Esophagus muscularis mucosa (tissue), 4 donors: ENCODE data around the gene ZFYVE28. TPM values are rescaled to one million over a fixed set of nuclear protein-coding genes. Genes with fewer than 3 reads are reported as not detected.

Source experiments
- DNase-seq: peaks from one replicate; pipeline ENCODE4 v3.0.0-alpha.2; 2017; ENCODE audit errors: extremely low spot score
- H3K27ac ChIP-seq, 4 donors: fragments of 200-600 bp; sonication (generic); replicated peaks in 1 of 4; 1 replicate in 3 of 4; 2 replicates in 1 of 4; pipeline ENCODE4 v1.5.1; 2016 to 2019; ENCODE audit warnings: mild to moderate bottlenecking in 1 of 4
- H3K27me3 ChIP-seq, 4 donors: fragments of 200-600 bp; sonication (generic); one replicate each; pipeline versions ENCODE4 v1.5.1 to v1.6.0; 2016 to 2019
- H3K36me3 ChIP-seq, 4 donors: fragments of 200-600 bp; sonication (generic); one replicate each; pipeline ENCODE4 v1.5.1; 2016 to 2019
- H3K4me1 ChIP-seq, 4 donors: fragments of 200-600 bp; sonication (generic); one replicate each; pipeline ENCODE4 v1.5.1; 2016 to 2019
- H3K4me3 ChIP-seq, 4 donors: fragments of 200-600 bp; sonication (generic); 1 replicate in 2 of 4; 2 replicates in 2 of 4; pipeline ENCODE4 v1.5.1; 2016 to 2019; ENCODE audit warnings: mild to moderate bottlenecking in 4 of 4, moderate library complexity in 1 of 4
- H3K9me3 ChIP-seq, 4 donors: fragments of 200-600 bp; sonication (generic); 1 replicate in 3 of 4; 2 replicates in 1 of 4; pipeline ENCODE4 v1.5.1; 2016 to 2019
- CTCF ChIP-seq, 3 experiments: fragments of 200-600 bp in 2 of 3; fragments of 450-650 bp in 1 of 3; sonication (generic) in 2 of 3; IDR thresholded peaks; one replicate each; pipeline ENCODE4 v1.5.1; 2017 to 2019; ENCODE audit warnings: antibody characterized with exemption in 3 of 3, mild to moderate bottlenecking in 2 of 3, moderate library complexity in 1 of 3
- EP300 ChIP-seq: sonication (generic); formaldehyde crosslinking; IDR thresholded peaks from one replicate; pipeline ENCODE4 v1.6.1; 2017; ENCODE audit warnings: antibody characterized with exemption
- POLR2A ChIP-seq: fragments of 450-650 bp; IDR thresholded peaks from one replicate; pipeline ENCODE4 v1.6.1; 2017; ENCODE audit warnings: antibody characterized with exemption, moderate library complexity, mild to moderate bottlenecking, low read depth
- POLR2AphosphoS5 ChIP-seq, 2 donors: sonication (generic); formaldehyde crosslinking; IDR thresholded peaks; one replicate each; pipeline ENCODE4 v1.6.1; 2017; ENCODE audit warnings: antibody characterized with exemption in 2 of 2
- WGBS: methylation state at CpG from one replicate; pipeline ENCODE4 v1.1.5; 2018; 5-methylcytosine and 5-hydroxymethylcytosine counted together
- intact Hi-C: fragments of 100-400 bp; cut with DNase I; formaldehyde crosslinking; loops from one replicate; pipeline ENCODE4 v1.15.1; 2023
- total RNA-seq, 4 donors: library from RNA; depleted of rRNA; stranded (reverse); fragments of >200 nt; gene quantifications; one replicate each; pipeline versions ENCODE4 v1.1.0 to v1.2.1, GENCODE V29; 2016

The ZFYVE28 gene
- total RNA-seq, 4 donors from 2014 or later, result 4.5 to 13.4 (median 8.4) TPM

- intact Hi-C loops, result loop anchor here (5.0 kb wide), 2 partner anchors 153 to 273 kb away; partner anchors contain the start of genes CFAP99, FAM193A and ZFYVE28
- DNase-seq, result no peak
- Histone ChIP-seq H3K27me3 (no peaks in the 10 kb centered on the region), H3K9me3 (no peaks in the 10 kb centered on the region), H3K27ac (peak overlapping the region in 1 of 4 donors; percentile 79), H3K4me3 (no peak overlapping the region), H3K36me3 (peaks cover 0 to 2% (median 0%) of the 10 kb centered on the region in 4 donors), H3K4me1 (peaks cover 45 to 68% (median 55%) of the 10 kb centered on the region in 4 donors)
- 75% methylated on average over 3 of the region's 6 CpGs for WGBS
- no peak for TF ChIP-seq EP300
- TF ChIP-seq CTCF (IDR thresholded peaks at IDR 0.05), result no peak
- no peak for TF ChIP-seq POLR2A
- no peak for TF ChIP-seq POLR2AphosphoS5 (IDR thresholded peaks at IDR 0.05)
Observed at GRCh38 chr4:2264481-2265041, 153.9 kb downstream of the ZFYVE28 start.

DNA sequence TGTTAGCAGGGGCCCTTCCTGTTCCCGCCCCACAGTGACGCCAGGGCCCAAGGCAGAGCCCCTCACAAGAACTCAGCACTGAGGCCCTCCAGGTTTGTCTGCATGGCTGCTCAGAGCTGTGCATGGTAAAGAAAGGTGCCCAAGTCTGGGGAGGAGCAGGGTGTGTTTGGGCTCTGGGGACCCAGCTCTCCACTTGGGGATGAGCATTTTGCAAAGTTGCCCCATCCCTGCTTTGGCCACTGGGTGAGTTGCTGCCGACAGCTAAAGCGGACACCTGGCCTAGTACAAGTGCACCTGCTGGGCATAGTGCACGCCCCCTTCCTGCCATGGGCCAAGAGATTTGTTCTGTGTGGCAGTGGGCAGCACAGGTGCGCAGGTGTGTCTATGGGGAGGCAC is 154.5 kb downstream of the ZFYVE28 start:
- Histone ChIP-seq H3K4me1 (peaks cover 48 to 74% (median 62%) of the 10 kb centered on the region in 4 donors), H3K36me3 (peaks cover 0 to 2% (median 0%) of the 10 kb centered on the region in 4 donors), H3K9me3 (no peaks in the 10 kb centered on the region), H3K4me3 (no peak overlapping the region), H3K27me3 (no peaks in the 10 kb centered on the region), H3K27ac (no peak overlapping the region)
- TF ChIP-seq CTCF (IDR thresholded peaks at IDR 0.05), result no peak
- TF ChIP-seq POLR2AphosphoS5 (IDR thresholded peaks at IDR 0.05), result no peak
- TF ChIP-seq POLR2A, result no peak
- no peak for TF ChIP-seq EP300
- intact Hi-C loops, result loop anchor here (5.0 kb wide), 2 partner anchors 153 to 273 kb away; partner anchors contain the start of genes CFAP99, FAM193A and ZFYVE28
- DNase-seq, result no peak
- no CpG with 5 or more reads among the region's 6 CpGs for WGBS

GRCh38 chr4:2262944-2263250 is 155.5 kb downstream of the ZFYVE28 start:
- no peak for DNase-seq
- TF ChIP-seq POLR2AphosphoS5 (IDR thresholded peaks at IDR 0.05), result no peak
- no peak for TF ChIP-seq CTCF (IDR thresholded peaks at IDR 0.05)
- no peak for TF ChIP-seq POLR2A
- no peak for TF ChIP-seq EP300
- intact Hi-C loops, result loop anchor here (5.0 kb wide), 2 partner anchors 154 to 274 kb away; partner anchors contain the start of genes CFAP99, FAM193A and ZFYVE28
- 45% methylated on average over 10 of the region's 13 CpGs for WGBS
- H3K4me3 ChIP-seq, result peak overlapping the region; percentile 61 to 93 (median 78)
- H3K9me3 ChIP-seq, result no peaks in the 10 kb centered on the region
- H3K27ac ChIP-seq, result peak overlapping the region; percentile 93 to 96 (median 94)
- no peaks in the 10 kb centered on the region for H3K27me3 ChIP-seq
- peaks cover 0 to 8% (median 5%) of the 10 kb centered on the region in 4 donors for H3K36me3 ChIP-seq
- H3K4me1 ChIP-seq, result peaks cover 58 to 84% (median 72%) of the 10 kb centered on the region in 4 donors

DNA sequence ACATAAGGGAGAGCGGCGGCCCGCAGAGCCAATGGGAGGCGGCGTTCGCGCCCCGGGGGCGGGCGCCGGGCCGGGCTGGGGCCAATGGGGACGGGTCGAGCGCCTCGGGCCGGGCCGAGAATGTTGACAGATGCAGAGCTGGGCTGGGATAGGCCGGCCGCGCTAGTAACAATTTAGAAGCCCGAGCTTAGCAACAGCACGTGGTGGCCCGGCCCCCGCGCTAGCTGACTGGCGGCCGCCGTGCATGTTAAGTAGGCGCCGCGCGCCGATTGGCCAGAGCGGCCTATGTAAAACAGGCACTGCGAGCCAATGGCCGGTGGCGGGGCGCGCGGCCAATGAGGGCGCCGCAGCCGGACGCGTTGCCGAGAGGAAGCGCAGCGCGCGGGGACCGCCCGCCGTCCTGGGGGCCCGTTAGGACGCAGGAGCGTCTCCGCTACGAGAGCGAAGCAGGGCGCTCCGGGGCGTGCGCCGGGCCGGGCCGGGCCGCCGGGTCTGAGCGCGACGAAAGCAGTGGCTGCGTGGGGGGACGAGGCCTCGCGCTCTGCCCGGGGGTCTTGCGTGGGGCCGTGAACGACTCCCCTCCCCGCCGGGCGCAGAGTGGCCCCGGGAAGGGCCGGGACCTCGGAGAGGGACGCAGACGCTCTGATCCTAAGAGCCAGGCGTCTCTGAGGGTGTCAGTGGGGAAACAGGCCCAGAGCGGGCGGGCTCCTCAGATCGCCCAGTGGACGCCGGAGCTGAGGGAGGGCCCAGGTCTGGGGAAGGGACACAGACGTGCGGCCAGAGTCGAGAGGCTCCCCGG is 156.1 kb downstream of the ZFYVE28 start:
- DNase-seq, result peak; percentile 100
- no peak for TF ChIP-seq EP300
- TF ChIP-seq POLR2AphosphoS5 (IDR thresholded peaks at IDR 0.05), result peak; percentile 94 to 97
- peak; percentile 95 for TF ChIP-seq POLR2A
- TF ChIP-seq CTCF (IDR thresholded peaks at IDR 0.05), result no peak
- intact Hi-C loops, result loop anchor here (5.0 kb wide), 2 partner anchors 155 to 275 kb away; partner anchors contain the start of genes CFAP99, FAM193A and ZFYVE28
- 0% methylated on average over 10 of the region's 98 CpGs for WGBS
- Histone ChIP-seq H3K36me3 (peaks cover 0 to 8% (median 5%) of the 10 kb centered on the region in 4 donors), H3K4me3 (peak overlapping the region; percentile 91 to 96 (median 93)), H3K27ac (peak overlapping the region; percentile 93 to 96 (median 95)), H3K4me1 (peaks cover 64 to 88% (median 77%) of the 10 kb centered on the region in 4 donors), H3K27me3 (no peaks in the 10 kb centered on the region), H3K9me3 (no peaks in the 10 kb centered on the region)
